Endothelial cell of umbilical vein (primary cell): Measurements from ENCODE around the gene DPP10.

Experiments used
- EZH2 ChIP-seq: IDR thresholded peaks from 2 replicates; pipeline ENCODE4 v1.6.1; 2012; ENCODE audit warnings: borderline replicate concordance, low read depth, mild to moderate bottlenecking, moderate library complexity, low read length, inconsistent platforms; ENCODE audit not compliant: severe bottlenecking
- MAX ChIP-seq: IDR thresholded peaks from 2 replicates; pipeline ENCODE4 v1.6.1; 2011; ENCODE audit not compliant: insufficient read depth, insufficient read length
- POLR2AphosphoS5 ChIP-seq: IDR thresholded peaks from 2 replicates; pipeline ENCODE4 v1.6.1; 2012; ENCODE audit warnings: low read depth, mild to moderate bottlenecking, control low read depth, low read length, moderate library complexity; ENCODE audit not compliant: insufficient read depth
- TF ChIP-seq, protein P1 (sequence below), 2 donors: IDR thresholded peaks; 1 replicate in 1 of 2; 2 replicates in 1 of 2; pipeline ENCODE4 v1.5.1; 2011; ENCODE audit warnings: low read length in 2 of 2, mild to moderate bottlenecking in 2 of 2, moderate library complexity in 2 of 2, control low read depth in 1 of 2, inconsistent platforms in 1 of 2, low read depth in 1 of 2; ENCODE audit not compliant: insufficient read depth in 1 of 2; ENCODE audit errors: extremely low read depth in 1 of 2

GRCh38 chr2:115161771-115162493 is 719.5 kb downstream of the DPP10 start:
- TF ChIP-seq EZH2 (no peak), MAX (no peak), POLR2AphosphoS5 (no peak)
- TF ChIP-seq, protein P1, sequence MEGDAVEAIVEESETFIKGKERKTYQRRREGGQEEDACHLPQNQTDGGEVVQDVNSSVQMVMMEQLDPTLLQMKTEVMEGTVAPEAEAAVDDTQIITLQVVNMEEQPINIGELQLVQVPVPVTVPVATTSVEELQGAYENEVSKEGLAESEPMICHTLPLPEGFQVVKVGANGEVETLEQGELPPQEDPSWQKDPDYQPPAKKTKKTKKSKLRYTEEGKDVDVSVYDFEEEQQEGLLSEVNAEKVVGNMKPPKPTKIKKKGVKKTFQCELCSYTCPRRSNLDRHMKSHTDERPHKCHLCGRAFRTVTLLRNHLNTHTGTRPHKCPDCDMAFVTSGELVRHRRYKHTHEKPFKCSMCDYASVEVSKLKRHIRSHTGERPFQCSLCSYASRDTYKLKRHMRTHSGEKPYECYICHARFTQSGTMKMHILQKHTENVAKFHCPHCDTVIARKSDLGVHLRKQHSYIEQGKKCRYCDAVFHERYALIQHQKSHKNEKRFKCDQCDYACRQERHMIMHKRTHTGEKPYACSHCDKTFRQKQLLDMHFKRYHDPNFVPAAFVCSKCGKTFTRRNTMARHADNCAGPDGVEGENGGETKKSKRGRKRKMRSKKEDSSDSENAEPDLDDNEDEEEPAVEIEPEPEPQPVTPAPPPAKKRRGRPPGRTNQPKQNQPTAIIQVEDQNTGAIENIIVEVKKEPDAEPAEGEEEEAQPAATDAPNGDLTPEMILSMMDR (IDR thresholded peaks at IDR 0.05; ENCODE audit: extremely low read depth in 1 of 2, insufficient read depth in 1 of 2, low read depth in 1 of 2, low read length in 2 of 2) = no peak
